Tibial nerve (tissue), 4 donors: ENCODE data around the gene MYL10.

Experiments
- CTCF ChIP-seq, 5 experiments: fragments of 200-600 bp in 3 of 5; fragments of 450-650 bp in 2 of 5; sonication (generic) in 3 of 5; IDR thresholded peaks; one replicate each; pipeline ENCODE4 v1.5.1; 2016 to 2019; ENCODE audit warnings: antibody characterized with exemption in 5 of 5, mild to moderate bottlenecking in 3 of 5, moderate library complexity in 2 of 5
- EP300 ChIP-seq, 2 donors: sonication (generic); formaldehyde crosslinking; IDR thresholded peaks; one replicate each; pipeline ENCODE4 v1.6.1; 2017; ENCODE audit warnings: antibody characterized with exemption in 2 of 2, mild to moderate bottlenecking in 1 of 2
- POLR2A ChIP-seq, 2 donors: fragments of 450-650 bp; IDR thresholded peaks; one replicate each; pipeline ENCODE4 v1.6.1; 2017; ENCODE audit warnings: antibody characterized with exemption in 2 of 2, mild to moderate bottlenecking in 2 of 2, moderate library complexity in 2 of 2

DNA sequence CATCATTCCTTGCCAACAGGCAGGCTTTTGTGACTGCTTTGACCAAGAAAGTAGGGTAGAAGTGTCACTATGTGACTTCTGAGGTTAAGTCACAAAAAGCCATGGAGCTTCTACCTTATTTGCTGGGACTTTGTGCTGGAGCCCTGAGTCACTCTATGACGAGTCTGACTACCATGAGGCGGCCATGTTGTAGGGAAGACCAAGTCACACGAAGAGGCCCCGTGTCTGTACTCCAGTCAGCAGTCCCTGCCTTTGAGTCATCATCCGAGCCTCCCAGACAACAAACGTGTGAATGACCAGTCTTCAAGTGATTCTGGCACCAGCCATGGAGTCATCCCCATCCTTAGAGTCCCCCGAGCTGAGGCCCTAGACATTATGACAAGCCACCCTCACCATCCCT, 3.5 kb upstream of the MYL10 start:
- TF ChIP-seq POLR2A (IDR thresholded peaks at IDR 0.05) (no peak), CTCF (IDR thresholded peaks at IDR 0.05) (no peak), EP300 (IDR thresholded peaks at IDR 0.05) (no peak)
